HG03342 (cell line): ENCODE results near the gene ADGRG6.

Experiments used
- ATAC-seq: cut with Tn5 transposase; IDR thresholded peaks from one replicate; pipeline ENCODE4 v1.9.1; 2021; ENCODE audit warnings: mild to moderate bottlenecking, moderate library complexity; ENCODE audit not compliant: unreplicated experiment

The ADGRG6 gene

GRCh38 chr6:142290851-142291250, 11.0 kb upstream of the ADGRG6 start:
- ATAC-seq, result no peak

- no peak for ATAC-seq
These were observed 10.3 kb upstream of the ADGRG6 start for GRCh38 chr6:142291512-142291911.

GRCh38 chr6:142292166-142292924, 9.5 kb upstream of the ADGRG6 start:
- no peak for ATAC-seq

GRCh38 chr6:142293121-142293520, 8.7 kb upstream of the ADGRG6 start:
- no peak for ATAC-seq

DNA sequence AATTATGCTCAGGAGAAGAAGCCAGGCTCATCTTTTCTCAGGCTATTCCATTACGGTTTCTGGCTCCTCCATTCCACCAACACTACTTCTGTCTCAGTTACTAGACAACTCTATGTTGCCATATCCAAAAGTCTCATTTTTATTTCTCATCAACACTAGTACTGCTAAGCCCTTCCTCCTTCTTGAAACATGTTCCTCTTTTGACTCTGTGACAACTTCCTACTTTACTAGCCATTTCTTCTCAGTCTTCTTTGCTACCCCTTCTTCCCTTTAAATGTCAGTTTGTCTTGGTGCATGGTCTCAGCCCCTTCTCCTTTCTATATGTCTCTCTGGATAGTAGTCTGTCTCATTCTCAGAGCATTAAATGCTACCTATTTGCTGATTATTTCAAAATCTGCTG, 7.1 kb upstream of the ADGRG6 start:
- ATAC-seq, result no peak

GRCh38 chr6:142296975-142297604, 4.7 kb upstream of the ADGRG6 start:
- no peak for ATAC-seq

- no peak for ATAC-seq
These were observed 4.2 kb upstream of the ADGRG6 start for GRCh38 chr6:142297605-142297995.

GRCh38 chr6:142297996-142298753, 3.6 kb upstream of the ADGRG6 start:
- ATAC-seq, result no peak

- ATAC-seq, result no peak
These were observed 1.5 kb upstream of the ADGRG6 start for GRCh38 chr6:142300302-142300701.

DNA sequence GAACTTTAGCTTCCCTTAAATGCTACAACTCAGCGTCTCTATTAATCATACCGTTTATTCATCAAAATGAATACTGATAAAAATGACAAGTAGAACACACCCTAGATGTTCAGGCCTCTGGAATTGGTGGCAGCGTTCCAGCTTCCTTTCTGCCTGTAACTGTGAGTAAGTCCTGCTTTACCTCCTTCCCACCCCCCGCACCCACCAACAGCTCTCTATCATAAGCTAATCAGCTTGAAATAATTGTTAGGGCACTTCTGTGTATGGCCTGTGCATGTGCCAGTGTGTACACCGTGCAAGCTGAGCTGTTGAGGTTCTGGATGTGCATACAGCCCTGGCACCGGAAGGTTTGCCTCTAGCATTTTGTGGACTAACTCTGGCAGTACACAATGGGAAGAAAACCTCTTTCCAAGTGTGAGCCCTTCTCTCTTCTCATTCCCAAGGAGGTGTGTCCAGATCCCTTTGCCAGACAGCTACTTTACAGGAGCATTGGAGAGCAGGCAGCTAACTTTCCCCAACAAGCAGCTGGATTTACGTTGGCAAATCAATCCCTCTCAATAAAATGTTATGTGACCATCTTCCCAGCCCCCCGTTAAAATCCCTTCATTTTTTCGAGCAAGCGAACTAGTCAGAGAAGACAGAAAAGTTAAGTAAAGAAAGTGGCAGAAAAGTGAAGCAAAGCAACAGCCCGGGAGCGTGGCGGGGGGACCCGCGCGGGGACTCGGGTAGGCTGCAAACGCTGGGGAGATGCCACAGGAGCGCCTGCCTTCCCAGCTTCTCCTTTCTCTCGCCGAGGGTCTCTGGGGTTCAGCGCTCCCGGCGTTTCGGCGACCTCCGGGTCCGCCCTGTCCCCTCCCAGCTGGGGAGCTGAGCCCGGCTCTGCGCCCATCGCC, 803 bp upstream of the ADGRG6 start:
- ATAC-seq, result no peak

DNA sequence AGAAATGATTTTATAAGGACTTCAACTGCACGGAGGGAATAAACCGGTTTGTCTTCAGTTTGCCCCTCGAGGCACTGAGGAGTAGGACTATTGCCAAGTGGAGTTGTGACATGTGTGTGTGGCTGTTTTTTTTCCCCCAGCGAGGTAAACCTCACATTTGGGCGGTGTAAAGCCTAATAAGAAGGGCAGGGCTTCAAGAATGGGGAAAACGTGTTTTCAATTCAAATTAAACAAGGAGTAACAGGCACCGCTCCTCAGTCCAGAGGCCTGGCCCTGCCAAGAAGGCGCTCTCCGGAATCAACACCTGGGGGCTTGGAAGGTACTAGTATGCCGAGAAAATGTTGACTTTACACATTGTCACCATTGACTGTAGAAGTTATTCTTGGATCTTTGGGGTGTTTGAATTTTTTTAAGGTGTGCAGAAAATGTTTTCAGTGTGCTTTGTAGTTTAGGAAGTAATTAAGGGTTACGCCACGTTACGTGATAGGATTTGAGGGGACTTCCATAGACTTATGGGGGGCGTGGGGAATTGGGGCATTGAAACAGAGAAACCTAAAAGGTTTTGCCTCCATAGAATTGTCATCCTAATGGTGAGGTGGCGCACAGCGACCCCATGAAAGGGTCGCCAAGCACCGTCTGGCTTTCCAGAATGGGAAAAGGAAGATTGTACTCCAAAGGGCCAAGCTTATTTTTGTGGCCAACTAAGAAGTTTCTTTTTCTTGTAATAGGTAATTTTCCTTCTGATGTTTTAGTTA, 791 bp downstream of the ADGRG6 start:
- ATAC-seq, result no peak

GRCh38 chr6:142303176-142303533, 1.3 kb downstream of the ADGRG6 start:
- ATAC-seq, result no peak

GRCh38 chr6:142304241-142304640, 2.4 kb downstream of the ADGRG6 start:
- ATAC-seq, result no peak

DNA sequence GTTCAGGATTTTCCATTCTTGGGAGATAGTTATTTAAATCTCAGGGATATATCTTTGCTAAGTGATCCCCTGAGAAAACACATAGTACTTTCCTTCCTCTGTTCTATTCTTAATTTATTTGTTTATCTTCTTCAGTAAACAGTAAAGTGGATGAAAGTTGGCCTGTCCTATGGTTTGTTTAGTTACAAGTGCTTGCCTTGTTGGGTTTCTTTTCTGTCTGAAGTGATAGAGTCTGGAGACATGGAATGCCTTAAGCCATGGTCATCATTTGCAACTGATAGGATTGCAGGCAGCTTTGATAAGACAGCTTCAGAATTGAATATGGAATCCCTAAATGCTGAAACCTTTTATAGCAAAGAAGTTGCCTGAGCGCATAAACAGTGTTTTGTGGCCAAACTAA, 4.9 kb downstream of the ADGRG6 start:
- no peak for ATAC-seq

GRCh38 chr6:142307963-142308748, 6.3 kb downstream of the ADGRG6 start:
- ATAC-seq, result no peak

DNA sequence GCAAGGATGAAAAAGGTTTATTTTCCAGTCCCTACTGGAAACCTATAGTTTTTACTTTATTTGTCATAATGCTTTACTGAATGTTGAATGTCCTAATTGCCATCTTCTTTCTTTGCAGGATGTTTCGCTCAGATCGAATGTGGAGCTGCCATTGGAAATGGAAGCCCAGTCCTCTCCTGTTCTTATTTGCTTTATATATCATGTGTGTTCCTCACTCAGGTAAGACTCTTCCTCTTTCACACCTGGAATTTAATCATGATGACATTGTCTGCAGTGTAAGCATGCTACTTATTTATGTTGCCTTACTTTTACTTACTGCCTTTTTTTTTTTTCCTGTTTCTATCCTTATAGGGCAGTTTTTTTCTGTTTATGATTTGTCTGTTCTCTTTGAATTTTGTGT, 7.6 kb downstream of the ADGRG6 start:
- ATAC-seq, result no peak

- ATAC-seq, result no peak
These were observed 11.5 kb downstream of the ADGRG6 start for GRCh38 chr6:142313284-142313683.

GRCh38 chr6:142316791-142317368, 15.1 kb downstream of the ADGRG6 start:
- ATAC-seq, result no peak

DNA sequence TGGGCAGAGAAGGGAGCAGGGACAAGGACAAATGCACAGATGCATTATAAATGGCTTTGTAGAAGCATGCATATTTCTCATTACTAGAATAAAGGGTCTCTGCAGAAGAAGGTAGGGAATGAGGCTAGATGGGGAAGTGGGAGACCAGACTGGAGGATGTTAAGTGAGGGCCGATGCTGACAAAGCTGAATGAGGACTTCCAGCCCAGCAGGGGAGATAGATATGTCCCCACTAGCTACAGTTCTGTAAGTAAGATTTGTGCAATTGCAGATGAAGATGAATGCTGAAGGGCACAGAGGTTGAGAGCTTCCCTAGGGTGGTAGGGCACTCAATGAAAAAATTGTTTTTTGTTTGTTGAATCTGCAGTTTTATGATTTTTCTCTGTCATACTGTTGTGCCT, 16.9 kb downstream of the ADGRG6 start:
- no peak for ATAC-seq
